ENCODE measurements around the gene P3H2. TPM values are rescaled to one million over a fixed set of nuclear protein-coding genes. Genes with fewer than 3 reads are reported as not detected.

Gene P3H2
- total and polyA plus RNA-seq, 2 experiments from 2014 or later = 8.2 to 24.2 TPM

DNA sequence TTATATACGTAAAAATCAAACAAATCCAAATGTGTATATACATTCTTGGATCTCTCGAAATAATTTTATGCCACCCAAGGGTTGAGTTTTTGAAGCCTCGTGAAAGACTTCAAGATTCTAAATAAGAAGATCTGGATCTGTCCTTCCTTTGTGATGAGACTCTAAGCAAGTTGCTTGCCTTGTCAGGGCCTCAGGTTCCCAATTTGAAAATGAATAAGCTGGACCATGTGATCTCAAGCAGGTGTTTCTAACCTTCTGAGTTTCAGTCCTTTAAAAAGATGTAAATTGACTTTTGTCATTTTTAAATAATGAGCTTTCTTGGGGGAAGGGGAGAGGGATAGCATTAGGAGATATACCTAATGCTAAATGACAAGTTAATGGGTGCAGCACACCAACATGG, 137.1 kb downstream of the P3H2 start:
- no peak for TF ChIP-seq ZNF114 (CRISPR knock-in tag; IDR thresholded peaks at IDR 0.05)
- TF ChIP-seq CTCF (conservative IDR thresholded peaks at IDR 0.05; ENCODE audit: low read depth in 2 of 2) = no peak
- no peak for TF ChIP-seq ZNF331 (CRISPR knock-in tag; IDR thresholded peaks at IDR 0.05; ENCODE audit: low read depth)
- no peak for TF ChIP-seq REST (IDR thresholded peaks at IDR 0.05; ENCODE audit: unreplicated experiment)
- peak; percentile 37; the same call in 1 of the 2 replicates for TF ChIP-seq NANOG (IDR thresholded peaks at IDR 0.05; ENCODE audit: borderline replicate concordance)
- TF ChIP-seq EZH2phosphoT487 (IDR thresholded peaks at IDR 0.05; ENCODE audit: unreplicated experiment) = no peak
- no peak for TF ChIP-seq CREB1 (CRISPR knock-in tag; IDR thresholded peaks at IDR 0.05; ENCODE audit: low read depth)
- TF ChIP-seq, protein P1, sequence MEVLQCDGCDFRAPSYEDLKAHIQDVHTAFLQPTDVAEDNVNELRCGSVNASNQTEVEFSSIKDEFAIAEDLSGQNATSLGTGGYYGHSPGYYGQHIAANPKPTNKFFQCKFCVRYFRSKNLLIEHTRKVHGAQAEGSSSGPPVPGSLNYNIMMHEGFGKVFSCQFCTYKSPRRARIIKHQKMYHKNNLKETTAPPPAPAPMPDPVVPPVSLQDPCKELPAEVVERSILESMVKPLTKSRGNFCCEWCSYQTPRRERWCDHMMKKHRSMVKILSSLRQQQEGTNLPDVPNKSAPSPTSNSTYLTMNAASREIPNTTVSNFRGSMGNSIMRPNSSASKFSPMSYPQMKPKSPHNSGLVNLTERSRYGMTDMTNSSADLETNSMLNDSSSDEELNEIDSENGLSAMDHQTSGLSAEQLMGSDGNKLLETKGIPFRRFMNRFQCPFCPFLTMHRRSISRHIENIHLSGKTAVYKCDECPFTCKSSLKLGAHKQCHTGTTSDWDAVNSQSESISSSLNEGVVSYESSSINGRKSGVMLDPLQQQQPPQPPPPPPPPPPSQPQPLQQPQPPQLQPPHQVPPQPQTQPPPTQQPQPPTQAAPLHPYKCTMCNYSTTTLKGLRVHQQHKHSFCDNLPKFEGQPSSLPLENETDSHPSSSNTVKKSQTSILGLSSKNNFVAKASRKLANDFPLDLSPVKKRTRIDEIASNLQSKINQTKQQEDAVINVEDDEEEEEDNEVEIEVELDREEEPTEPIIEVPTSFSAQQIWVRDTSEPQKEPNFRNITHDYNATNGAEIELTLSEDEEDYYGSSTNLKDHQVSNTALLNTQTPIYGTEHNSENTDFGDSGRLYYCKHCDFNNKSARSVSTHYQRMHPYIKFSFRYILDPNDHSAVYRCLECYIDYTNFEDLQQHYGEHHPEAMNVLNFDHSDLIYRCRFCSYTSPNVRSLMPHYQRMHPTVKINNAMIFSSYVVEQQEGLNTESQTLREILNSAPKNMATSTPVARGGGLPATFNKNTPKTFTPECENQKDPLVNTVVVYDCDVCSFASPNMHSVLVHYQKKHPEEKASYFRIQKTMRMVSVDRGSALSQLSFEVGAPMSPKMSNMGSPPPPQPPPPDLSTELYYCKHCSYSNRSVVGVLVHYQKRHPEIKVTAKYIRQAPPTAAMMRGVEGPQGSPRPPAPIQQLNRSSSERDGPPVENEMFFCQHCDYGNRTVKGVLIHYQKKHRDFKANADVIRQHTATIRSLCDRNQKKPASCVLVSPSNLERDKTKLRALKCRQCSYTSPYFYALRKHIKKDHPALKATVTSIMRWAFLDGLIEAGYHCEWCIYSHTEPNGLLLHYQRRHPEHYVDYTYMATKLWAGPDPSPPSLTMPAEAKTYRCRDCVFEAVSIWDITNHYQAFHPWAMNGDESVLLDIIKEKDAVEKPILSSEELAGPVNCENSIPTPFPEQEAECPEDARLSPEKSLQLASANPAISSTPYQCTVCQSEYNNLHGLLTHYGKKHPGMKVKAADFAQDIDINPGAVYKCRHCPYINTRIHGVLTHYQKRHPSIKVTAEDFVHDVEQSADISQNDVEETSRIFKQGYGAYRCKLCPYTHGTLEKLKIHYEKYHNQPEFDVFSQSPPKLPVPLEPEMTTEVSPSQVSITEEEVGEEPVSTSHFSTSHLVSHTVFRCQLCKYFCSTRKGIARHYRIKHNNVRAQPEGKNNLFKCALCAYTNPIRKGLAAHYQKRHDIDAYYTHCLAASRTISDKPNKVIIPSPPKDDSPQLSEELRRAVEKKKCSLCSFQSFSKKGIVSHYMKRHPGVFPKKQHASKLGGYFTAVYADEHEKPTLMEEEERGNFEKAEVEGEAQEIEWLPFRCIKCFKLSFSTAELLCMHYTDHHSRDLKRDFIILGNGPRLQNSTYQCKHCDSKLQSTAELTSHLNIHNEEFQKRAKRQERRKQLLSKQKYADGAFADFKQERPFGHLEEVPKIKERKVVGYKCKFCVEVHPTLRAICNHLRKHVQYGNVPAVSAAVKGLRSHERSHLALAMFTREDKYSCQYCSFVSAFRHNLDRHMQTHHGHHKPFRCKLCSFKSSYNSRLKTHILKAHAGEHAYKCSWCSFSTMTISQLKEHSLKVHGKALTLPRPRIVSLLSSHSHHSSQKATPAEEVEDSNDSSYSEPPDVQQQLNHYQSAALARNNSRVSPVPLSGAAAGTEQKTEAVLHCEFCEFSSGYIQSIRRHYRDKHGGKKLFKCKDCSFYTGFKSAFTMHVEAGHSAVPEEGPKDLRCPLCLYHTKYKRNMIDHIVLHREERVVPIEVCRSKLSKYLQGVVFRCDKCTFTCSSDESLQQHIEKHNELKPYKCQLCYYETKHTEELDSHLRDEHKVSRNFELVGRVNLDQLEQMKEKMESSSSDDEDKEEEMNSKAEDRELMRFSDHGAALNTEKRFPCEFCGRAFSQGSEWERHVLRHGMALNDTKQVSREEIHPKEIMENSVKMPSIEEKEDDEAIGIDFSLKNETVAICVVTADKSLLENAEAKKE (CRISPR knock-in tag; IDR thresholded peaks at IDR 0.05) = peak; percentile 50; the same call in 1 of the 2 replicates
- TF ChIP-seq, protein P2, sequence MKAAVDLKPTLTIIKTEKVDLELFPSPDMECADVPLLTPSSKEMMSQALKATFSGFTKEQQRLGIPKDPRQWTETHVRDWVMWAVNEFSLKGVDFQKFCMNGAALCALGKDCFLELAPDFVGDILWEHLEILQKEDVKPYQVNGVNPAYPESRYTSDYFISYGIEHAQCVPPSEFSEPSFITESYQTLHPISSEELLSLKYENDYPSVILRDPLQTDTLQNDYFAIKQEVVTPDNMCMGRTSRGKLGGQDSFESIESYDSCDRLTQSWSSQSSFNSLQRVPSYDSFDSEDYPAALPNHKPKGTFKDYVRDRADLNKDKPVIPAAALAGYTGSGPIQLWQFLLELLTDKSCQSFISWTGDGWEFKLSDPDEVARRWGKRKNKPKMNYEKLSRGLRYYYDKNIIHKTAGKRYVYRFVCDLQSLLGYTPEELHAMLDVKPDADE (IDR thresholded peaks at IDR 0.05) = no peak
- H3K27ac Mint-ChIP-seq = peak overlapping the region; percentile 66; the same call in 1 of the 2 replicates
- no peaks in the 10 kb centered on the region for H3K36me3 ChIP-seq (ENCODE audit: insufficient read depth)
- H3K4me3 Mint-ChIP-seq = peak overlapping the region; percentile 27
- DNase-seq (ENCODE audit: low spot score) (peak; percentile 62), ATAC-seq (peak; percentile 81)
- no peaks in the 10 kb centered on the region for H3K27me3 ChIP-seq (ENCODE audit: insufficient read depth)
- H3K4me1 ChIP-seq (ENCODE audit: insufficient read depth) = peaks cover 28% of the 10 kb centered on the region
- no peaks in the 10 kb centered on the region for H3F3A ChIP-seq (replicated peaks; ENCODE audit: low read depth)
- H3K79me2 ChIP-seq (replicated peaks; ENCODE audit: insufficient read depth) = no peaks in the 10 kb centered on the region
- no peak overlapping the region for H2AFZ ChIP-seq
- H3K4me3 ChIP-seq = no peak overlapping the region
- peak overlapping the region; percentile 21 for H3K4me2 ChIP-seq
- H4K20me1 ChIP-seq (replicated peaks; ENCODE audit: insufficient read depth) = no peaks in the 10 kb centered on the region
- H3K36me3 Mint-ChIP-seq (ENCODE audit: low read depth) = peaks cover 30% of the 10 kb centered on the region; the same call in 2 of the 3 replicates
- 0 out of 2 replicates have a peak overlapping the region, but pooled peaks have one; percentile 58 for H3K27ac ChIP-seq (ENCODE audit: low read depth)
- no peaks in the 10 kb centered on the region for H3K9me3 Mint-ChIP-seq
- no peaks in the 10 kb centered on the region; the same call in 1 of the 2 replicates for H3K9me2 ChIP-seq (ENCODE audit: insufficient read depth)
- no peaks in the 10 kb centered on the region for H3K27me3 Mint-ChIP-seq (ENCODE audit: insufficient read depth, low read depth, poor library complexity)
- H3K4me1 Mint-ChIP-seq = peaks cover 31% of the 10 kb centered on the region

Data from GM23338 (cell line).